CD4-positive, alpha-beta T cell (primary cell): ENCODE data around the gene ATG16L1. TPM values are rescaled to one million over a fixed set of nuclear protein-coding genes. Genes with fewer than 3 reads are reported as not detected.

Experiments
- ATAC-seq: fragments of 200-7000 bp; cut with Tn5 transposase; one replicate; pipeline ENCODE4 v1.10.0; 2022; ENCODE audit warnings: mild to moderate bottlenecking; ENCODE audit not compliant: poor library complexity
- CTCF ChIA-PET: fragments of 350-600 bp; sonication (Branson Sonifier 250); formaldehyde crosslinking; loops from one replicate; lab custom pipeline; 2021; ENCODE audit warnings: antibody characterized with exemption, inconsistent platforms; lab: Charles Lee
- POLR2A ChIA-PET: fragments of 350-600 bp; sonication (Branson Sonifier 250); formaldehyde crosslinking; loops from one replicate; lab custom pipeline; 2021; ENCODE audit warnings: antibody characterized with exemption, inconsistent platforms; lab: Charles Lee
- DNase-seq, 14 experiments: peaks; one replicate each; pipeline ENCODE4 v3.0.0-alpha.2; 2013 to 2020; ENCODE audit warnings: mixed read lengths in 2 of 14
- H3K27ac ChIP-seq, 2 donors: one replicate each; pipeline versions ENCODE4 v1.5.1 to v1.7.0; 2013; ENCODE audit warnings: low read length in 2 of 2, low read depth in 1 of 2, mild to moderate bottlenecking in 1 of 2
- H3K27me3 ChIP-seq, 2 experiments: 1 replicate in 1 of 2; 2 replicates in 1 of 2; pipeline versions ENCODE4 v1.6.1 to v1.7.0; 2013; ENCODE audit warnings: low read length in 2 of 2, control low read depth in 1 of 2, mild to moderate bottlenecking in 1 of 2, moderate library complexity in 1 of 2; ENCODE audit not compliant: insufficient read depth in 2 of 2, control insufficient read depth in 1 of 2
- H3K36me3 ChIP-seq: one replicate; pipeline ENCODE4 v1.6.1; 2013; ENCODE audit warnings: low read length, control low read depth; ENCODE audit not compliant: insufficient read depth
- H3K4me1 ChIP-seq: one replicate; pipeline ENCODE4 v1.6.1; 2013; ENCODE audit warnings: low read length, control low read depth; ENCODE audit not compliant: insufficient read depth
- H3K4me3 ChIP-seq: one replicate; pipeline ENCODE4 v1.5.1; 2013; ENCODE audit warnings: mild to moderate bottlenecking, low read length, moderate library complexity
- H3K9me3 ChIP-seq, 2 experiments: 1 replicate in 1 of 2; 2 replicates in 1 of 2; pipeline versions ENCODE4 v1.6.1 to v1.7.0; 2013; ENCODE audit warnings: low read length in 2 of 2, mild to moderate bottlenecking in 2 of 2, control low read depth in 1 of 2, moderate library complexity in 1 of 2; ENCODE audit not compliant: control insufficient read depth in 1 of 2, insufficient read depth in 1 of 2
- H3K27ac Mint-ChIP-seq: one replicate; pipeline ENCODE4 v1.8.0; 2020; ENCODE audit warnings: mixed read lengths
- H3K27me3 Mint-ChIP-seq: one replicate; pipeline ENCODE4 v1.8.0; 2021; ENCODE audit warnings: mixed read lengths
- H3K36me3 Mint-ChIP-seq: one replicate; pipeline ENCODE4 v1.8.0; 2021; ENCODE audit warnings: low read depth, mixed read lengths
- H3K4me1 Mint-ChIP-seq: one replicate; pipeline ENCODE4 v1.8.0; 2021; ENCODE audit warnings: low read depth, mixed read lengths
- H3K4me3 Mint-ChIP-seq: one replicate; pipeline ENCODE4 v1.8.0; 2020; ENCODE audit warnings: mild to moderate bottlenecking, mixed read lengths
- H3K9me3 Mint-ChIP-seq: one replicate; pipeline ENCODE4 v1.8.0; 2020; ENCODE audit warnings: mixed read lengths
- intact Hi-C, 2 experiments: fragments of 100-400 bp; cut with DNase I in 1 of 2; cut with micrococcal nuclease in 1 of 2; formaldehyde crosslinking; loops; one replicate each; pipeline versions ENCODE4 v1.15.1 to v1.9.0; 2023 to 2025; cut with DNase I, micrococcal nuclease
- total RNA-seq, 174 experiments: library from RNA in 2 of 174; stranded (reverse) in 2 of 174; gene quantifications; one replicate each; pipeline ENCODE4 v1.2.3 and lab custom pipeline; 2021 to 2026
- TF ChIP-seq, protein P1 (sequence below): fragments of 200-600 bp; IDR thresholded peaks from one replicate; pipeline ENCODE4 v1.8.0; 2022; ENCODE audit warnings: antibody characterized with exemption, mild to moderate bottlenecking

Gene ATG16L1
- total RNA-seq, 2 experiments from 2014 or later = 134 to 135 TPM

GRCh38 chr2:233281553-233281952 lies 30.1 kb downstream of the ATG16L1 start:
- Histone ChIP-seq H3K36me3 (peaks cover 97% of the 10 kb centered on the region), H3K4me1 (peaks cover 4% of the 10 kb centered on the region), H3K9me3 (no peaks in the 10 kb centered on the region), H3K4me3 (no peak overlapping the region), H3K27ac (no peak overlapping the region), H3K27me3 (no peaks in the 10 kb centered on the region)
- Mint-ChIP-seq H3K27ac (peak overlapping the region; percentile 61), H3K4me1 (peaks cover 36% of the 10 kb centered on the region), H3K4me3 (no peak overlapping the region), H3K27me3 (no peaks in the 10 kb centered on the region), H3K36me3 (peaks cover 95% of the 10 kb centered on the region), H3K9me3 (no peaks in the 10 kb centered on the region)
- POLR2A ChIA-PET = interaction anchor here (1.9 to 3.5 kb wide), 2 partner anchors 11 to 14 kb away, joined by 7 to 16 read pairs; no protein-coding TSS in a partner anchor
- CTCF ChIA-PET = interaction anchor here (1.5 kb wide), 1 partner anchor 10 kb away, joined by 4 read pairs; no protein-coding TSS in a partner anchor
- TF ChIP-seq, protein P1, sequence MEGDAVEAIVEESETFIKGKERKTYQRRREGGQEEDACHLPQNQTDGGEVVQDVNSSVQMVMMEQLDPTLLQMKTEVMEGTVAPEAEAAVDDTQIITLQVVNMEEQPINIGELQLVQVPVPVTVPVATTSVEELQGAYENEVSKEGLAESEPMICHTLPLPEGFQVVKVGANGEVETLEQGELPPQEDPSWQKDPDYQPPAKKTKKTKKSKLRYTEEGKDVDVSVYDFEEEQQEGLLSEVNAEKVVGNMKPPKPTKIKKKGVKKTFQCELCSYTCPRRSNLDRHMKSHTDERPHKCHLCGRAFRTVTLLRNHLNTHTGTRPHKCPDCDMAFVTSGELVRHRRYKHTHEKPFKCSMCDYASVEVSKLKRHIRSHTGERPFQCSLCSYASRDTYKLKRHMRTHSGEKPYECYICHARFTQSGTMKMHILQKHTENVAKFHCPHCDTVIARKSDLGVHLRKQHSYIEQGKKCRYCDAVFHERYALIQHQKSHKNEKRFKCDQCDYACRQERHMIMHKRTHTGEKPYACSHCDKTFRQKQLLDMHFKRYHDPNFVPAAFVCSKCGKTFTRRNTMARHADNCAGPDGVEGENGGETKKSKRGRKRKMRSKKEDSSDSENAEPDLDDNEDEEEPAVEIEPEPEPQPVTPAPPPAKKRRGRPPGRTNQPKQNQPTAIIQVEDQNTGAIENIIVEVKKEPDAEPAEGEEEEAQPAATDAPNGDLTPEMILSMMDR = no peak
- DNase-seq (no peak), ATAC-seq (no peak)
- intact Hi-C loops = loop anchor here in 1 of 2 experiments (10.0 kb wide), 1 partner anchor 163 kb away; no protein-coding TSS in a partner anchor

GRCh38 chr2:233281992-233282603 lies 30.6 kb downstream of the ATG16L1 start:
- intact Hi-C loops = loop anchor here in 1 of 2 experiments (10.0 kb wide), 1 partner anchor 163 kb away; no protein-coding TSS in a partner anchor
- peaks cover 95% of the 10 kb centered on the region for H3K36me3 Mint-ChIP-seq
- H3K4me3 Mint-ChIP-seq = peak overlapping the region; percentile 35
- no peaks in the 10 kb centered on the region for H3K9me3 ChIP-seq
- peaks cover 95% of the 10 kb centered on the region for H3K36me3 ChIP-seq
- ATAC-seq (peak; percentile 37), DNase-seq (peak in 1 of 14 experiments; percentile 38)
- H3K27me3 Mint-ChIP-seq = no peaks in the 10 kb centered on the region
- H3K27me3 ChIP-seq = no peaks in the 10 kb centered on the region
- POLR2A ChIA-PET = interaction anchor here (1.9 to 3.5 kb wide), 2 partner anchors 11 to 14 kb away, joined by 7 to 16 read pairs; no protein-coding TSS in a partner anchor
- H3K4me3 ChIP-seq = no peak overlapping the region
- H3K4me1 Mint-ChIP-seq = peaks cover 36% of the 10 kb centered on the region
- H3K9me3 Mint-ChIP-seq = no peaks in the 10 kb centered on the region
- peak overlapping the region; percentile 61 for H3K27ac Mint-ChIP-seq
- H3K4me1 ChIP-seq = peaks cover 4% of the 10 kb centered on the region
- TF ChIP-seq, protein P1 = no peak
- CTCF ChIA-PET = no interaction called here
- no peak overlapping the region for H3K27ac ChIP-seq

DNA sequence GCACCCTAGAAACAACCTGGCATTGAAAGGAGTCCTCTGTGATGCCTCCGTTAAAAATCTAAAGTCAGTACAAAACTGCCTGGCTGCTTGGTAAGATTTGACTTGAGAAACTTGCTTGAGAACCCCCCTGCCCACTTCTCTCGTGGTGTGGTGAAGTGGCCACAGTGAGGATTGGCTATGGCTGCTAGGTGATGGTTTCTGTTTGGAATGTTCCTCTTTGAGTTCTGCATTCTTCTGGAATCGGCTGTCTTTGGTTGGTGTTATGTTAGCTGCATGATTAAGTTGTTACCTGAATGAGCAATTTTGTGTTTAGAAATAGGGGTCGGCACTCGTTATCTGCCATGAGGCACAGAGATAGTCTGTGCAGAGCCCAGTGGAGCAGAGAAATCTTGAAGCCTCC lies 34.4 kb downstream of the ATG16L1 start:
- Mint-ChIP-seq H3K27me3 (no peaks in the 10 kb centered on the region), H3K4me3 (no peak overlapping the region), H3K4me1 (peaks cover 29% of the 10 kb centered on the region), H3K36me3 (peaks cover 95% of the 10 kb centered on the region), H3K9me3 (no peaks in the 10 kb centered on the region), H3K27ac (peak overlapping the region; percentile 56)
- H3K27ac ChIP-seq = no peak overlapping the region
- H3K27me3 ChIP-seq = no peaks in the 10 kb centered on the region
- intact Hi-C loops = loop anchor here in 1 of 2 experiments (10.0 kb wide), 1 partner anchor 159 kb away; no protein-coding TSS in a partner anchor
- H3K9me3 ChIP-seq = no peaks in the 10 kb centered on the region
- ChIA-PET CTCF (no interaction called here), POLR2A (no interaction called here)
- H3K4me3 ChIP-seq = no peak overlapping the region
- DNase-seq = no peak
- peaks cover 93% of the 10 kb centered on the region for H3K36me3 ChIP-seq
- no peak for ATAC-seq
- TF ChIP-seq, protein P1 = no peak
- peaks cover 4% of the 10 kb centered on the region for H3K4me1 ChIP-seq
